CD4-positive, alpha-beta T cell treated with Interleukin-6 at 100 ng/mL for 8 hours (primary cell): ENCODE measurements around the gene P2RX6.

Source experiments
- DNase-seq: peaks from one replicate; pipeline ENCODE4 v3.0.0-alpha.2; 2020; ENCODE audit warnings: mixed read lengths, low spot score

Gene P2RX6

DNA sequence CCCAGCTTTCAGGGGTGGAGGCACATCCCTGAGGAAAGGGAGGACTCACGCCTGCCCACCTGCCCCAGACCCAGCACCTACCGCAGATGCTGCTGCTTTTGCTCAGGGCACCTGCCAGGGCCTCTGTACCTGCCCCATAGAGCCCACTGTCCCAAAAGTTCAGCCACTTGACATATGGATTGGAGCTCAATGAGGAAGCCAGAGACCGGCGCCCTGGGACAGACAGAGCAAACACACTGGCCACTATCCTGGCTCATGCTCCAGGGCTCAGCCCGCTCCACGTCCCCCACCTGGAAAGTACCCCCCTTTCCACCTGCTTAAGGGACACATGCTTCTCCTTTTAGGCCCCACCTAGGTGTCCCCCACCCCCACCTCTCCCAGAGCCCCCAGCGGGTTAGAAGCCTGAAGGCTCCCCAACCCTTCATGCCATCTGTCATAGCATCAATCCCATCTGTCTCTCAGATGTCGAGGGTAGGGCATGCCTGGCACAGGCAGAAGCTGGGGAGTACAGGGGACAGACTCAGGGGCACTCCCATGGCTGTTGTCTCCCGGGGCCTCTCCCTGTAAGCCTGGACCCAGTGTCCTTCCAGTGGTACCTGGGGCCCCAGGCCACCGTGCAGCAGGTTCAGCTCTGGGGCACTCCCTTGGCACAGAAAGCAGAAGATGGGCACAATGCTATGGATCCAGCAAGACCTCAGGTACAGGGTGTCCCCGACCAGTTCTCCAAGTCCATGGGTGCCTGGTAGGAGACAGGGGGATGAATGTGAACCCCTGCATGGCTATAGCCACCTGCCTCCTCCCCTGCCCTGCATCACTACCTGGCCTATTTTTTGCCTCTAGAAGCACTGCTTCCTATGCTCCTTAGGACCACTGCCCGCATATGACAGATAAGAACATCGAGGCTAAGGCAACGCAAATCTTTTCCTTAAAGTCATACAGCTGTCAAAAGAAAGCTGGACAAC, 2.2 kb upstream of the P2RX6 start:
- no peak for DNase-seq

DNA sequence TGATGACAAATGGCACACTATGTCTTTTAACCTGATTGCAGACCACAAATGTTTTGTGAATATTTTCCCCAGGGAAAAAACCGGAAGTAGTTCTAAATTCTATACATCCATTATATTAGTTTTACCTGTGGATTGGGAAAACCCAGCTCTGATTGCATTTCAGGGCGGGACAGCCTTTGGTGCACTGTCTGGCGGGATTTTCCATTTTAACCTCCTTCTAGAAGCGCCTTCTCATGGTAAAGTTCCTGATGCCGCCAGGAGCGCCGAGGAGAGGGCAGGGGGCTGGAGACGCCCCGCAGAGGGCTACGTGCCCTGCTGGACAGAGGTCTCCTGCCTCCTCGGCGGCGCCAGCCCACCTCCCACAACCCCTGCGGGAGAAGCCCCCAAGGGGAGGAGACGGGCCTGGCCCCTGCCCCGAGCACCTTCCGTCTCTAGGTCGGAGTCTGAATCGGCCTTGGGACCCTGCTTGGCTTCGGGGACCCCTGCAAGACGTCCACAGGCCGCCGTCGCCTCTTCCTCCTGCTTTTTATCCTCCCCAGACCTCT, 1.2 kb upstream of the P2RX6 start:
- DNase-seq: no peak

DNA sequence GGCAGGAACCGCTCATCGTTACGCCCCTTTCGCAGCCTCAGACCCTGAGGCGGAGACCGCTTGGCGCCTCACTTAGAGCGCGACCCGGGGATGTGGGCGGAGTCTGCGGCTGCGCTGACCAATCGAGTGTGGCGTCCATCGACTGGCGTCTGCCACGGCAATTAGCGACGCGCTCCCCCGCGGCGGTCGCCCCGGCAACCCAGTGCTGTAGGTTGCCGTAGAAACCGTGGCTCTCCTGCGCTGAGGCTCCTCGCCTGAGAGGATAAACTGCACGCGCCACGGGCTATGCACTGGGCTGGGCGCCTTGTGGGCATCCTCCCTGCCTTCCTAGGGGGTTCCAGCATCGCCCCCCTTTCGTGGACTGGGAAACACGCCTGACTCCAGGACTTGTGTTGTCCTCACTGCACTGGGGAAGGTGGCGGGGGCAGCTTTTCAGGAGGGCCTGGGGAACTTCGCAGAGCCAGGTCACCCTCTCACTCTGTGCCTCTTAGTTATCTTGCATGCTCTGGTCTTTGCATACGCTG, 701 bp upstream of the P2RX6 start:
- DNase-seq: peak; percentile 87

DNA sequence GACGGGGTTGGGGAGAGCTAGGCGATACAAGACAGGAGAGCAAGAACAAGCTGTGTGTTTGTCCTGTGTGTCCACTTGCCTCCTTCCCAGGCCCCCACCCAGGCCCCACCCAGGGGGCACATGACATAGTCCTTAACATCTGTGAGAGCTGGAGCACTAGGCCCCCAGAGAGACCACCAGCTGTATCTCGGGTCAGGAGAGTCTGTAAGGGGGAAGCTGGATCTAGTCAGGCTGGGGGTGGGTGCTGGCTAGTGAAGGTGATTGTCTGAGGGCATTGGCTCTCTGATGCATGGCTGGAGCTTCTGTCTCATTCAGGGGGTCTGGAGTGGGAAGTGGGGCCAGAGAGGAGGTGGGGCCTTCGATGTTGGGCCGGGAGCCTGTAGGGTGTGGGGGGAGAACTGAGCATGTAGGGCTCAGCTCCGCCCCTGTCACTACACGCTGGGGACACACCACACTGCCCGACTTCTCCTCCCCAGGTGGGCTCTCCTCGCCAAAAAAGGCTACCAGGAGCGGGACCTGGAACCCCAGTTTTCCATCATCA, 571 bp downstream of the P2RX6 start:
- DNase-seq: no peak

DNA sequence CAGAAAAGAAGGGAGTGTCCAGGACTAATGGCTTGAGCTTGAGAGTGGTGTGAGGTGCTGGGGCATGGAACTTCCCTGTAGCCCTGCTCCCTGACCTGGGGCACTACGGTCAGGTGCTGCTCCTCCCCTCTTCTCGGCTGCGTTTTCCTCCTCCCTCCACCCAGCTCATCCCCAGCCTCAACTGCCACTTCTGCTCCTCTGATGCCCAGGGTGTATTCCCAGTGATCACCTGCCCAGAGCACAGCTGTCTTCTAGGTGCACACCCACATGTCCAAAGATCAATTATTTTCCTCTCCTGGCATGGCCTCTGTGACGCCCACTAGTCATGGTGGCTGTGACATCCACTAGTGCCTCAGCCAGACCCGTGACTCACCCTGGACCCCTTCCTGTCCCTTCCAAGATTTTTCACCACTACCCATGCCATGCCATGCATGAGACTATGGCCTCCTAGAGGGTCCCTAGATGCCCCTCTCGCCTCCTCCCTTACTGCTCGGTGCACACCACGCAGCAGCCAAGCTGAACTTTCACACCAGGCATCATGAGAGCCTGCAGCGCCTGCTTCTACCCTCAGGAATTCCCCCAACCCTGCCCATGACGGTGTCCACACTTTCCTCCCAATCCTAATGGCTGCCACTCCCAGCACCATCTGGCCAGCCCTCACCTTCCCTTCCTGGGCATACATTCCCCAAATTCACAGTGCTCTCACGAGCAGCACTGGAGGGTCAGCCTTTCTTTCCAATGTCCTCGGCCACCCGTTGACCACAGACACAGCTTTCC, 1.9 kb downstream of the P2RX6 start:
- DNase-seq: no peak

DNA sequence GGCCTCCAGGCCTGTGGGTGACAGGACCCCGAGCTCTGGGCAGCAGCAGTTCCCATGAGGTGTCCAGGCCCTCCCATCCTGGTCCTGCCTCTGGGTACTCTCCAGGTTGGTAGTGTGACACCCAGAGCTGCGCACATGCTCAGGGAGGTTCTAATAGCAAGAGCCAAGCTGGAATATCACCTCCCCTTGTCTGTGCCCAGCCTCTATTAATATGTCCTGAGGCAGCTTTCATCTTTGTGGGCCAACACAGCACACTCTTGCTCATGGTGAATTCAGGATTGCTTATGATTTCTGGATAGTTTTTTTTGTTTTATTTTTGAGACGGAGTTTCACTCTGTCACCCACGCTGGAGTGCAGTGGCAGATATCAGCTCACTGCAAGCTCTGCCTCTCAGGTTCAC, 3.3 kb downstream of the P2RX6 start:
- no peak for DNase-seq

DNA sequence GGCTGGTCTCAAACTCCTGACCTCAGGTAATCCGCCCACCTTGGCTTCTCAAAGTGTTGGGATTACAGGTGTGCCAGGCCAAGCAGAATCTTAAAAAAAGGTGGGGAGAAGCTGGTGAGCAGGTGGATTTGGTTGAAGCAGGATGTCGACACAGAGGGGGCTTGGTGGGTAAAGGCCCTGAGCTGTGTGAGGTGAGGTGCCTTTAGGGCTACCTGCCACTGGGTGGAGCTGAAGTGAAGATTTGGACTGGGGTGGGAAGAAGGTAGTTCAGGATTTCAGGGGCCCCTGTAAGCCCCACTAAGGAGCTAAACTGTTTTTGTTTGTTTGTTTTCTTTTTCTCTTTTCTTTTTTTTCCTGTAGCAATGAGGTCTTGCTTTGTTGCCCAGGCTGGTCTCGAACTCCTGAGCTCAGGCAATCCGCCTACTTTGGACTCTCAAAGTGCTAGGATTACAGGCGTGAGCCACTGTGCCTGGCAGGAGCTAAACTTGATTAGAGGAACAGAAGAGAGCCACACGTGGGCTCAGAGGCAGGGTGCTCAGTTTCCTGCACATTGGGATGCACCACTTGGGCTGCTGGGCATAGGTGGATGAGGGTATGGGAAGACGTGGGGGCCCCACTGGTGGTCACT, 6.0 kb downstream of the P2RX6 start:
- DNase-seq: no peak

DNA sequence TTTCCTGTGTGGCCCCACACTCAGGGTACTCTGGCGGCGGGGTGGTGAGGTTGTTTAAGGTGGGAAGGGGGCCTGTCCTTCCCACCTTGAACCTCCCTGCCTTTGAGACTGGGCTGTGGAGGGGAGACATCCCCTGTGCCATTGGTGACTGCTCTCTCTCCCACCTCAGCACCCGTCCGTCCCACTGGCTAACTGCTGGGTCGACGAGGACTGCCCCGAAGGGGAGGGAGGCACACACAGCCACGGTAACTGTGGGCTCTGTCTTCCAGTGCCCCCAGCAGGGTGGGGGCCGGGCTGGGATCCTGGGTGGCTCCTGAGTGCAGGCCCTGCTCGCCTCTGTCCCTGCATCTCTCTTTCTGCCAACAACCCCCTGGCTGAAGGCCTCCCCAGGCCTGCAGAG, 7.5 kb downstream of the P2RX6 start:
- no peak for DNase-seq

DNA sequence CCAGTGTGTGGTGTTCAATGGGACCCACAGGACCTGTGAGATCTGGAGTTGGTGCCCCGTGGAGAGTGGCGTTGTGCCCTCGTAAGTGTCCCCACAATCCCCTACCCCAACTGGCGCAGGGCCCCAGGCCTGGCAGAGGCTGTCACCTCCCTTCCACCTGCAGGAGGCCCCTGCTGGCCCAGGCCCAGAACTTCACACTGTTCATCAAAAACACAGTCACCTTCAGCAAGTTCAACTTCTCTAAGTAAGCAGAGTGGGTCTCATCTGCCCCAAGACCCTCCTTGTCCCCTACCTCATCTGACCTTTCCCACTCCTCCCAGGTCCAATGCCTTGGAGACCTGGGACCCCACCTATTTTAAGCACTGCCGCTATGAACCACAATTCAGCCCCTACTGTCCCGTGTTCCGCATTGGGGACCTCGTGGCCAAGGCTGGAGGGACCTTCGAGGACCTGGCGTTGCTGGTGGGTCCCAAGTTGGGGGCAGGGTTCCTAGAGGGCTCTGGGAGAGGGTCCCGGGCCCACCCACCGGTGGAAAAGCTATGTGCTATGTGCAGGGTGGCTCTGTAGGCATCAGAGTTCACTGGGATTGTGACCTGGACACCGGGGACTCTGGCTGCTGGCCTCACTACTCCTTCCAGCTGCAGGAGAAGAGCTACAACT, 8.1 kb downstream of the P2RX6 start:
- DNase-seq: no peak

DNA sequence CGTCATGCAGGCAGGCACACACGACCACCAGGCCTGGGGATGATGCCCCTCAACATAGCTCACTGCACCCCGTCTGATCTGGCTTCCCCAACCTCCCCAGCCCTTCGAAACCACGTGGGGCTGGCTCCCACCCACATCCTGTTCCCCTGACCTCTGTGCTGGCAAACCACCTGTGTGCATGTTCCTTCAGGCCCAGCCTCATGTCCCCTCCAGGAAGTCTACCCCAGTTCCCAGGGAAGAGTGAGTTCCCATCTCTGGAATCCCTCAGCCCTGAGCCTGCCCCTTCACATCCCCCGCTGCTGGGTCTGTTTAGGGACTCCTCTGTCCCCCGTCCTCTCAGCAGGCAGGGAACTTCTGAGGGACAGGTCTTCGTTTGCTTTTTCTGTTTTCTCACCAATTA, 10.3 kb downstream of the P2RX6 start:
- DNase-seq: peak; percentile 26

DNA sequence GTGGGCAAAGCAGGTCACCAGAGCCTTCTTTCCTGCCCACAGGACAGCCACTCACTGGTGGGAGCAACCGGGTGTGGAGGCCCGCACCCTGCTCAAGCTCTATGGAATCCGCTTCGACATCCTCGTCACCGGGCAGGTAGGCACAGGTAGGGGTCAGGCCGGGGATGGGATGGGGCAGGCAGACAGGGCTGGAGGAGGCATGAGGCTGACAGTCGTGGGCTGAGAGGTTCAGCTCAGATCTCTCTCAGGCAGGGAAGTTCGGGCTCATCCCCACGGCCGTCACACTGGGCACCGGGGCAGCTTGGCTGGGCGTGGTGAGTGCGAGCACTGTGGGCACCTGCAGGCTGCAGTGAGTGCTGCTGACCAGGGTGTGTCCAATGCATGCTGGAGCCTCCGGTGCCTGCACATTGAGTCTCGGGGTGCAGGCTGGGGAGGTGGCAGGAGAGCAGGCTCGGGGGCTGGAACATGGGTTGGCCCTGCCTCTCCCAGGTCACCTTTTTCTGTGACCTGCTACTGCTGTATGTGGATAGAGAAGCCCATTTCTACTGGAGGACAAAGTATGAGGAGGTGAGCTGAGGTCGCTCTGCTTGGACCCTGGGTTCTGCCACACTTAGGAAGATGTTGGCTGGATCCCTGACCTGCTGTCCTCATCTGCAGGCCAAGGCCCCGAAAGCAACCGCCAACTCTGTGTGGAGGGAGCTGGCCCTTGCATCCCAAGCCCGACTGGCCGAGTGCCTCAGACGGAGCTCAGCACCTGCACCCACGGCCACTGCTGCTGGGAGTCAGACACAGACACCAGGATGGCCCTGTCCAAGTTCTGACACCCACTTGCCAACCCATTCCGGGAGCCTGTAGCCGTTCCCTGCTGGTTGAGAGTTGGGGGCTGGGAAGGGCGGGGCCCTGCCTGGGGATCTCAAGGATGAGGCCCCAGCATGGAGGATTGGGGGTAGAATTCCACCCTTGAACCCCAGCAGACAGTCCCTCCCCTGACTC, 11.1 kb downstream of the P2RX6 start:
- no peak for DNase-seq

DNA sequence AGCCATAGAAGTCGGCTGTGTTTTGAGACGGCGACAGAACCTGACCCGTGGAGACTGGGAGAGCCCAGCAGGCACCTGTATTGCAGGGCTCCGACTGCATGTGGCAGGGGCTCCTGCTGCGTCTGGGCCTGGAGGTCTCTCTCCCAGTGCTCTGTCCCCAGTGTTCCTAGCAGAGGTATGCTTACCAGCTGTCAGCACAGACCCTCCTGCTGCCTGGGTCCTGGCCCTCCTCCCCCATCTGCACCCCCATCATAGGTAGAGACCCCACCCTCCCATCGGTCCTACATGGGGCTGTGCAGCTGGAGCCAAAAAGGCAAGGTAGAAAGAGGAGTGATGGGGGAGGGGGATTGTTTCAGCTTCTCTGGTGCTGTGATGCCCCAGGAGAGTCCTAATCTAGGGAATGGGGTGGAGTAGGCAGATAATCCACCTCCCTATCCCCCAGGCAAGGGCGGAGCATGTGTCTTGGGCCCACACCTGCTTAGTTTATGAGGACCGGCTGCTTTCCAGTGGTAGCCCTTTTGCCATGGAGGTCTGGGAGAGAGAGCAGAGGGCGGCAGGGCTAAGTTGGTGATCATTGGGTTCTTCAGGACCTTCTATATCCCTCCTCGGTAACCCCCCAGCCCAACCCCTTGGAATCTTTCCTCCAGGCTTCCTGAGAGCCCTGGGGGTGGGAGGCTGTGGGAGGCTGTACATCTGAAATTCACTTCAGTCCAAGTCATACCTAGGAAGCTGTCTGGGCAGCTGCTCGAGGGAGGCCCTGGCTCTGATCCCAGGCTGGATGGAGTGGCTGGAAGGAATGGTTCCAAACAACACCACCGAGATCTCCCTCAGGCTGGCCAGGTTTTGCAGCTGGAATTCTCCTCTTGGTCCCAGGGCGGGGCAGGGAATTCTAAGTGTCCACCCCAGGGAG, 12.1 kb downstream of the P2RX6 start:
- DNase-seq: no peak

DNA sequence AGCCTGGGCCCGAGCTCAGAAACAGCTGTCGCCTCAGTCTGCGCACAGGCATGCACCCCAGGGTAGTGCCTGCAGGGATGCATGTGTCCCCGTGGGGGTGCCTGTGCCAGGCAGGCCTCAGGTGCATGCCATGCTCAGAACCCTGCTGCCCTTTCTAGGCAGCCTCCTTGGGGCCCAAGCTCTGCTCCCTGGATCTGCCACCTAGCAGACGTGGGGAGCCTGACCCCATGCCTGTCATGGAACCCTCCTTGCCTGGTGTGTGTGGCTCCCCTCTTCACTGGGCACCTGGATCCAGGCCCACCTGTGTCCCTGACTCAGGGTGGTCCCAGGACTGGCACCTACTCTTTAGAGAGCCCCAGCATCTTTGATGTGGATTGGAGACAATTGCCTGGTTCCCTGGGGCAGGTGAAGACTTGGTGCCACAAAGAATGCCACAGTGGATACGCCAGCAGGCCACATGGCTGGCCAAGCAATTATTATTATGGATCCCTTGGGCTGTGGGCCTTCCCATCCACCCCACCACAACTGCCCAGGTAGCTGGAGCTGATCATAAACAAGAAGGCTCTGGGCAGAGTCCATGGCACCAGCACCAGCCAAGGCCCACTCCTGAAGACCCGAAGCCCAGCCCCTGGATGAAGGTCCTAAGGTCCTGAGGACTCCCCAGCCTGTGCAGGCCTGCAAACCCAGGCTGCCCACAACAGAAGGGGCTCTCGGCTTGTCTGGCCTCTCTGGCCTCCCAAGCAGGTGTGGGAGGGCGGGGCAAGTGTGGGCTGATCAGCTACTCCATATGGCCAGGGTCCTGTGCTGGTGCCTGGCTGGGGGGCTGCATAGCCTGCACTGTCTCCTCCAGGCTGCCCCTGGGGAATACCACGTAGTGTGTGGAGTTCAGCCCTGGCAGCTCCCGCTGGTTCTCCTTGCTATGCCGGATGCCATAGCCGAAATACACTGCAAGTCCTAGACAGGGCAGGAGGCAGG, 13.6 kb downstream of the P2RX6 start:
- DNase-seq: no peak

DNA sequence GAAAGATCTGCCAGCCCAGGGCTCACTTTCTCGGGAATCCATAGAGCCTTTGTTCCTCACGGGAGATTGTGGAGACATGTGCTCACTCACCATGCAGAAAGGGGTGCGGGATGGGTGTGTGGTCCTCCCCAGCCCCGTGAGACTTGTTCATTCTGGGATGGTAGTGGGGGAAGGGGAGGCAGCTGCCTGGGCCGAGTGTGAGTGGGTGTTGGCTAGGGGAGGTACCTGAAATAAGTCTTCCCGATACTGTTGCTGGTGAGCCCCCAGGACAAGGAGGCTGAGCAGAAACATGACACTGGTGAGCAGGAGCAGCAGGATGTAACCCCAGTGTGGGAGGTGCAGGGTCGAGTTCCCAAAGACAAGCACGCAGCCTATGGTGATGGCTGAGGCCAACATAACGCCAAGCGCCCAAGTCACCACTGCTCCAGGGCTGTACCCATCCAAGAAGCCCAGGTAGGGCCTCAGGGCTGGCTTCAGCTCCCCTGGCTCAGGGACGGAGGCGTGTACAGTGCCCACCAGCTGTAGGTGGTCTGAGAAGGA, 14.6 kb downstream of the P2RX6 start:
- DNase-seq: no peak

DNA sequence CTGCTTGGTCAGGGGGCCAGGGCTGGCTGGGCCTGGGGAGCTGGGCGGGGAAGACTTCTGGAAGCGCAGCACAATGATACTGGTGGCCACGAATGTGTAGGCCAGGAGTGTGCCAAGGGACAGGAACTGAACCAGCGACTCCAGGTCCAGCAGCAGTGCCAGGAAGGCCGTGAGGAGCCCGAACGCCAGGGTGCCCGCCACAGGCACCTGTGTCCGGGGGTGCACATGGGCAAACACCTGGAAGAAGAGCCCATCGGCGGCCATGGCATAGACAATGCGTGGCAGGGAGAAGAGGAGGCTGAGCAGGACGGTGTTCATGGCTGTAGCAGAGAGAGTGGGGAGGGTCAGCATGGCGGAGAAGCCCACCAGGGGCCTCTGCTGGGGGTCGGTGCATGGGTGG, 15.1 kb downstream of the P2RX6 start:
- no peak for DNase-seq

DNA sequence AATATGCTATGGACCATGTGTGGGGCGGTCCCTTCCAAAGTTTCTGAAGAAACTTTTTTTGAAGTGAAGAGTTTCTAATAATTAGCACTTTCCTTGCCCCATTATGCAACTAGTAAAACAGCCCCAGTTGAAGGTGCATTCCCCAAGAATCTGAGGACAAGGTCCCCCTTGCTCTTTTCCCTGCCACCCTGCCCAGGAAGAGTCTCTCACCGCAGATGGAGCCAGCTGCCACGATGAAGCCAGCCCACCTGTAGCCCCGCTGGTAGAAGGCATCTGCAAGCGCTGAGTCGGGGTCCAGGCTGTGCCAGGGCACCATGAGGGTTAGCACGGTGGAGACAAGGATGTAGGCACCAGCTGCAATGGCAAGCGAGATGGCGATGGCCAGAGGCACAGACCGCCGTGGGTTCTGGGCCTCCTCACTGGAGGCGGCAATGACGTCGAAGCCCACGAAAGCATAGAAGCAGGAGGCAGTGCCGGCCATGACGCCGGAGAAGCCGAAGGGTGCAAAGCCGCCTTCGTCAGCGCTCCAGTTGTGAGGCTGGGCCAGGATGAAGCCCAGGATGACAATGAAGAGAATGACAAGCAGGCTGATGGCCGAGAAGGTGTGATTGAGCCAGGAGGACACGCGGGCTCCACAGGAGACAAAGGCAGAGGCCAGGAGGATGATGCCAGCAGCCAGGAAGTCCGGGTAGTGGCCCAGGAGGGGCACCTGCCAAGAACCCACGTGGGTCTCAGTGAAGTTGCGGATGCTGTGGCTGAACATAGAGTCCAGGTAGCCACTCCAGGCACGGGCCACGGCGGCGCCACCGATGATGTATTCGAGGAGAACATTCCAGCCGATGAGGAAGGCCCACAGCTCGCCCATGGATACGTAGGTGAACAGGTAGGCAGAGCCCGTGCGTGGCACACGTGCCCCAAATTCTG, 15.9 kb downstream of the P2RX6 start:
- DNase-seq: no peak
